ENCODE data around the gene BEND7. TPM values are rescaled to one million over a fixed set of nuclear protein-coding genes. Genes with fewer than 3 reads are reported as not detected.

BEND7 gene
- total RNA-seq, 1 experiment from 2014 or later = 14.8 TPM

DNA sequence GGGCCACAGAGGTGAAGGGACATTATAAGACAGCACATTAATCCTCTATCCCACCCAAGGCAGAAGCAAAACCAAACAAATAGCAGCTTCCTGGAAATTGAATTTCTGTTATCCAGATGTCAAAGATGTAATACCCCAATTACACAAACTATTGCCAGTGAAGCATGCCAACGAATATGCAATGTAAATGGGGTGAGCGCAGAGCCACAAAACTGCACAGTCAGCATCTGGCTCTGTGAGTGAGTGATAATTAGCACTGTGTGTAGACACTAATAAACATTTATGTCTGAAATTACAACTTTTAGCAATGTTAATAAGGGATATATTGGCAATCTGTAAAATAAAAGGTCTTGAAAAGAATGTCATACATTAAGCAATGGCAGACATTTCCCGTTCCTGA lies 3.2 kb downstream of the BEND7 start:
- Histone ChIP-seq H3K36me3 (ENCODE audit: insufficient read depth, low read length, poor library complexity, severe bottlenecking) (no peaks in the 10 kb centered on the region), H3K4me3 (ENCODE audit: low read depth, low read length, poor library complexity, severe bottlenecking) (no peak overlapping the region), H3K27me3 (replicated peaks; ENCODE audit: insufficient read depth, low read depth, low read length, poor library complexity) (peaks cover 3% of the 10 kb centered on the region), H3K27ac (ENCODE audit: low read depth, low read length, poor library complexity, severe bottlenecking) (no peak overlapping the region), H3K4me1 (ENCODE audit: insufficient read depth, low read length, poor library complexity, severe bottlenecking) (peaks cover 15% of the 10 kb centered on the region), H3K9me3 (ENCODE audit: low read depth, low read length, poor library complexity, severe bottlenecking) (no peaks in the 10 kb centered on the region)
- no peak for DNase-seq (ENCODE audit: low spot score)
- POLR2A ChIA-PET (ENCODE audit: low non-redundant PET) = no interaction called here
- TF ChIP-seq EZH2 (IDR thresholded peaks at IDR 0.05; ENCODE audit: borderline replicate concordance, low read depth, low read length, poor library complexity, severe bottlenecking) = no peak
- TF ChIP-seq, protein P1, sequence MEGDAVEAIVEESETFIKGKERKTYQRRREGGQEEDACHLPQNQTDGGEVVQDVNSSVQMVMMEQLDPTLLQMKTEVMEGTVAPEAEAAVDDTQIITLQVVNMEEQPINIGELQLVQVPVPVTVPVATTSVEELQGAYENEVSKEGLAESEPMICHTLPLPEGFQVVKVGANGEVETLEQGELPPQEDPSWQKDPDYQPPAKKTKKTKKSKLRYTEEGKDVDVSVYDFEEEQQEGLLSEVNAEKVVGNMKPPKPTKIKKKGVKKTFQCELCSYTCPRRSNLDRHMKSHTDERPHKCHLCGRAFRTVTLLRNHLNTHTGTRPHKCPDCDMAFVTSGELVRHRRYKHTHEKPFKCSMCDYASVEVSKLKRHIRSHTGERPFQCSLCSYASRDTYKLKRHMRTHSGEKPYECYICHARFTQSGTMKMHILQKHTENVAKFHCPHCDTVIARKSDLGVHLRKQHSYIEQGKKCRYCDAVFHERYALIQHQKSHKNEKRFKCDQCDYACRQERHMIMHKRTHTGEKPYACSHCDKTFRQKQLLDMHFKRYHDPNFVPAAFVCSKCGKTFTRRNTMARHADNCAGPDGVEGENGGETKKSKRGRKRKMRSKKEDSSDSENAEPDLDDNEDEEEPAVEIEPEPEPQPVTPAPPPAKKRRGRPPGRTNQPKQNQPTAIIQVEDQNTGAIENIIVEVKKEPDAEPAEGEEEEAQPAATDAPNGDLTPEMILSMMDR (conservative IDR thresholded peaks at IDR 0.05; ENCODE audit: low read depth, low read length) = no peak
- CTCF ChIA-PET = no interaction called here
- BruUV-seq (replicated peaks) = no TSS peak
- intact Hi-C loops (cut with micrococcal nuclease; ENCODE audit: unreplicated experiment) = no loop called here

DNA sequence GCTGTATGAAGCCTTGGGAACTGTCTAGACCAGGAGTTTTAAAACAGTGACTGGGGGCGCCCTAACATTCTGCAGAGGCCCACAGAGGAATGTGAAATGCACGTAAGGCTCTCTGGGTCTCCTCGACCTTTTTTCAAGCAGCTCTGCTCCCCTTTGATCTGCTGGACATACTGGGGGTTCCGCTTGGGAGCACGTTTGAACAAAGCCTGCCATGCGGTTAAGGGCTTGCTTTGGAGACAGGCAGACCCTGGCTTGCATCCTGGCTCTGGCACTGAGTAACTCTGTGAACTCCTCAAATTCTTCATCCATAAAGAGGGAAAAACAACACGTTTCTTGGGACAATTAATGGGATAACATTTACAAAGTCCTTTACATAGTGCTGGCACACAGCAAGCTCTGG lies 7.8 kb downstream of the BEND7 start:
- ChIA-PET CTCF (no interaction called here), POLR2A (ENCODE audit: low non-redundant PET) (no interaction called here)
- Histone ChIP-seq H3K9me3 (ENCODE audit: low read depth, low read length, poor library complexity, severe bottlenecking) (no peaks in the 10 kb centered on the region), H3K27me3 (replicated peaks; ENCODE audit: insufficient read depth, low read depth, low read length, poor library complexity) (no peaks in the 10 kb centered on the region), H3K4me1 (ENCODE audit: insufficient read depth, low read length, poor library complexity, severe bottlenecking) (peaks cover 6% of the 10 kb centered on the region), H3K27ac (ENCODE audit: low read depth, low read length, poor library complexity, severe bottlenecking) (no peak overlapping the region), H3K4me3 (ENCODE audit: low read depth, low read length, poor library complexity, severe bottlenecking) (no peak overlapping the region), H3K36me3 (ENCODE audit: insufficient read depth, low read length, poor library complexity, severe bottlenecking) (no peaks in the 10 kb centered on the region)
- TF ChIP-seq, protein P1 (conservative IDR thresholded peaks at IDR 0.05; ENCODE audit: low read depth, low read length) = no peak
- no peak for TF ChIP-seq EZH2 (IDR thresholded peaks at IDR 0.05; ENCODE audit: borderline replicate concordance, low read depth, low read length, poor library complexity, severe bottlenecking)
- no peak for DNase-seq (ENCODE audit: low spot score)
- no TSS peak for BruUV-seq (replicated peaks)
- intact Hi-C loops (cut with micrococcal nuclease; ENCODE audit: unreplicated experiment) = no loop called here

DNA sequence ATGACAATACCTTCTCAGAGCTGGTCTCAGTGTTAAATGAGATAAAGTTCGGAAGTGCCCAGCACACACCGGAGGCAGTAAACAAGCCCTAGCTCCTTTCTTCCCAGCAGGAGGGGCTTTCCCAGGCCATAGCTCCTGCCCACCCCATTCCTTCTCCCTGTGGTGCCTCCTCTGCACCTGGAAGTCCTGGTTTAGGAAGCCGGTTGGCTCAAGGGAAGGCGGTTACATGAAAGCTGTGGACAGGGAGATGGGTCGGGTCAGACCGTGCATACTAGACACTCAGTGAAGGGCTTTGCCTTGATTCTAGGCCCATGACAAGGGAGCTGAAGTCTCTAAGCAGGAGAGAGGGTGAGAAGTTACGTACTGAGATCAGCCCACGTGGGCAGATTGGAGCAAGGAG lies 8.6 kb downstream of the BEND7 start:
- CTCF ChIA-PET = no interaction called here
- BruUV-seq (replicated peaks) = no TSS peak
- H3K36me3 ChIP-seq (ENCODE audit: insufficient read depth, low read length, poor library complexity, severe bottlenecking) = no peaks in the 10 kb centered on the region
- H3K4me3 ChIP-seq (ENCODE audit: low read depth, low read length, poor library complexity, severe bottlenecking) = no peak overlapping the region
- no peaks in the 10 kb centered on the region for H3K4me1 ChIP-seq (ENCODE audit: insufficient read depth, low read length, poor library complexity, severe bottlenecking)
- DNase-seq (ENCODE audit: low spot score) = no peak
- intact Hi-C loops (cut with micrococcal nuclease; ENCODE audit: unreplicated experiment) = no loop called here
- H3K27me3 ChIP-seq (replicated peaks; ENCODE audit: insufficient read depth, low read depth, low read length, poor library complexity) = no peaks in the 10 kb centered on the region
- POLR2A ChIA-PET (ENCODE audit: low non-redundant PET) = no interaction called here
- no peak for TF ChIP-seq EZH2 (IDR thresholded peaks at IDR 0.05; ENCODE audit: borderline replicate concordance, low read depth, low read length, poor library complexity, severe bottlenecking)
- TF ChIP-seq, protein P1 (conservative IDR thresholded peaks at IDR 0.05; ENCODE audit: low read depth, low read length) = no peak
- H3K9me3 ChIP-seq (ENCODE audit: low read depth, low read length, poor library complexity, severe bottlenecking) = no peaks in the 10 kb centered on the region
- H3K27ac ChIP-seq (ENCODE audit: low read depth, low read length, poor library complexity, severe bottlenecking) = no peak overlapping the region
